ENCODE data around the gene FBXL14. TPM values are rescaled to one million over a fixed set of nuclear protein-coding genes. Genes with fewer than 3 reads are reported as not detected.

FBXL14 gene
- total and polyA plus RNA-seq, 3 experiments from 2014 or later: 20.5 to 30.4 (median 22.1) TPM

GRCh38 chr12:1595690-1596347, 1.4 kb upstream of the FBXL14 start:
- Histone ChIP-seq H3K9me3 (ENCODE audit: low read length) (no peaks in the 10 kb centered on the region), H3K36me3 (ENCODE audit: insufficient read depth, low read length) (no peaks in the 10 kb centered on the region), H3K27ac (ENCODE audit: low read depth, low read length) (no peak overlapping the region), H3K27me3 (ENCODE audit: insufficient read depth, low read length, poor library complexity, severe bottlenecking) (no peaks in the 10 kb centered on the region), H3K4me1 (ENCODE audit: insufficient read depth, low read length) (peaks cover 19% of the 10 kb centered on the region), H3K4me3 (ENCODE audit: low read length) (peak overlapping the region; percentile 72)
- ChIA-PET POLR2A (no interaction called here), CTCF (interaction anchor here (4.9 kb wide), 1 partner anchor 478 kb away, joined by 29 read pairs; no protein-coding TSS in a partner anchor)
- Mint-ChIP-seq H3K27ac (peak overlapping the region; percentile 86 to 98 (median 94)), H3K4me1 (peaks cover 37 to 42% (median 41%) of the 10 kb centered on the region in 3 donors), H3K4me3 (peak overlapping the region; percentile 86 to 95 (median 92)), H3K36me3 (peaks cover 0 to 25% (median 2%) of the 10 kb centered on the region in 3 donors), H3K9me3 (no peaks in the 10 kb centered on the region), H3K27me3 (peaks cover 0 to 4% of the 10 kb centered on the region in 2 donors)
- no peak for DNase-seq

GRCh38 chr12:1595026-1595561, 713 bp upstream of the FBXL14 start:
- peaks cover 26% of the 10 kb centered on the region for H3K4me1 ChIP-seq (ENCODE audit: insufficient read depth, low read length)
- POLR2A ChIA-PET: interaction anchor here (0.6 kb wide), 1 partner anchor 8 kb away, joined by 3 read pairs; no protein-coding TSS in a partner anchor
- Mint-ChIP-seq H3K27me3 (peaks cover 0 to 4% of the 10 kb centered on the region in 2 donors), H3K4me1 (peaks cover 43 to 45% (median 45%) of the 10 kb centered on the region in 3 donors), H3K36me3 (peaks cover 0 to 29% (median 2%) of the 10 kb centered on the region in 3 donors), H3K9me3 (no peaks in the 10 kb centered on the region), H3K4me3 (peak overlapping the region; percentile 86 to 95 (median 92)), H3K27ac (peak overlapping the region; percentile 90 to 98 (median 95))
- no peaks in the 10 kb centered on the region for H3K27me3 ChIP-seq (ENCODE audit: insufficient read depth, low read length, poor library complexity, severe bottlenecking)
- CTCF ChIA-PET: interaction anchor here (3.8 to 4.9 kb wide), 3 partner anchors 8 to 477 kb away, joined by 26 to 36 read pairs (median 29); no protein-coding TSS in a partner anchor
- H3K4me3 ChIP-seq (ENCODE audit: low read length): peak overlapping the region; percentile 72
- no peaks in the 10 kb centered on the region for H3K36me3 ChIP-seq (ENCODE audit: insufficient read depth, low read length)
- no peaks in the 10 kb centered on the region for H3K9me3 ChIP-seq (ENCODE audit: low read length)
- H3K27ac ChIP-seq (ENCODE audit: low read depth, low read length): peak overlapping the region; percentile 84
- DNase-seq: no peak

- peak overlapping the region in 3 of 8 donors; percentile 88 to 95 (median 89) for H3K27ac Mint-ChIP-seq
Observed at GRCh38 chr12:1594006-1594260, 448 bp downstream of the FBXL14 start.

GRCh38 chr12:1593174-1594005, 991 bp downstream of the FBXL14 start:
- no peaks in the 10 kb centered on the region for H3K9me3 ChIP-seq (ENCODE audit: low read length)
- H3K27me3 ChIP-seq (ENCODE audit: insufficient read depth, low read length, poor library complexity, severe bottlenecking): no peaks in the 10 kb centered on the region
- CTCF ChIA-PET: interaction anchor here (0.9 to 4.9 kb wide), 8 partner anchors 9 to 475 kb away, joined by 3 to 36 read pairs (median 14); no protein-coding TSS in a partner anchor
- H3K4me3 Mint-ChIP-seq: peak overlapping the region; percentile 86 to 98 (median 95)
- peaks cover 56 to 61% (median 61%) of the 10 kb centered on the region in 3 donors for H3K4me1 Mint-ChIP-seq
- H3K36me3 Mint-ChIP-seq: peaks cover 0 to 40% (median 6%) of the 10 kb centered on the region in 3 donors
- H3K27ac ChIP-seq (ENCODE audit: low read depth, low read length): peak overlapping the region; percentile 78
- H3K4me3 ChIP-seq (ENCODE audit: low read length): peak overlapping the region; percentile 95
- peak overlapping the region; percentile 88 to 97 (median 93) for H3K27ac Mint-ChIP-seq
- peaks cover 0 to 4% of the 10 kb centered on the region in 2 donors for H3K27me3 Mint-ChIP-seq
- no peaks in the 10 kb centered on the region for H3K36me3 ChIP-seq (ENCODE audit: insufficient read depth, low read length)
- POLR2A ChIA-PET: interaction anchor here (0.8 to 2.2 kb wide), 6 partner anchors 8 to 475 kb away, joined by 4 to 32 read pairs (median 5); no protein-coding TSS in a partner anchor
- peak; percentile 40 to 77 (median 62) for DNase-seq
- peaks cover 39% of the 10 kb centered on the region for H3K4me1 ChIP-seq (ENCODE audit: insufficient read depth, low read length)
- no peaks in the 10 kb centered on the region for H3K9me3 Mint-ChIP-seq

More at GRCh38 chr12:1594006-1594260, 448 bp downstream of the FBXL14 start:
- H3K9me3 ChIP-seq (ENCODE audit: low read length): no peaks in the 10 kb centered on the region
- POLR2A ChIA-PET: interaction anchor here (0.8 to 2.2 kb wide), 5 partner anchors 8 to 476 kb away, joined by 4 to 32 read pairs (median 5); no protein-coding TSS in a partner anchor
- H3K36me3 ChIP-seq (ENCODE audit: insufficient read depth, low read length): no peaks in the 10 kb centered on the region
- H3K27ac ChIP-seq (ENCODE audit: low read depth, low read length): peak overlapping the region; percentile 78
- H3K4me3 ChIP-seq (ENCODE audit: low read length): peak overlapping the region; percentile 95
- peaks cover 0 to 35% (median 2%) of the 10 kb centered on the region in 3 donors for H3K36me3 Mint-ChIP-seq
- H3K9me3 Mint-ChIP-seq: no peaks in the 10 kb centered on the region
- H3K4me1 Mint-ChIP-seq: peaks cover 51 to 56% (median 55%) of the 10 kb centered on the region in 3 donors
- H3K4me1 ChIP-seq (ENCODE audit: insufficient read depth, low read length): peaks cover 34% of the 10 kb centered on the region
- peak overlapping the region; percentile 86 to 98 (median 95) for H3K4me3 Mint-ChIP-seq
- DNase-seq: no peak
- no peaks in the 10 kb centered on the region for H3K27me3 ChIP-seq (ENCODE audit: insufficient read depth, low read length, poor library complexity, severe bottlenecking)
- peaks cover 0 to 4% of the 10 kb centered on the region in 2 donors for H3K27me3 Mint-ChIP-seq
- CTCF ChIA-PET: interaction anchor here (0.9 to 4.9 kb wide), 8 partner anchors 9 to 476 kb away, joined by 3 to 36 read pairs (median 14); no protein-coding TSS in a partner anchor

- H3K27ac Mint-ChIP-seq: peak overlapping the region; percentile 88 to 97 (median 93)
- POLR2A ChIA-PET: interaction anchor here (1.7 to 2.2 kb wide), 4 partner anchors 9 to 59 kb away, joined by 4 to 32 read pairs (median 8); no protein-coding TSS in a partner anchor
- no peaks in the 10 kb centered on the region for H3K36me3 ChIP-seq (ENCODE audit: insufficient read depth, low read length)
- peaks cover 0 to 45% (median 8%) of the 10 kb centered on the region in 3 donors for H3K36me3 Mint-ChIP-seq
- CTCF ChIA-PET: interaction anchor here (0.6 to 4.9 kb wide), 7 partner anchors 9 to 1155 kb away, joined by 3 to 36 read pairs (median 26); no protein-coding TSS in a partner anchor
- no peaks in the 10 kb centered on the region for H3K9me3 Mint-ChIP-seq
- DNase-seq: peak; percentile 30 to 81 (median 56)
- no peaks in the 10 kb centered on the region for H3K9me3 ChIP-seq (ENCODE audit: low read length)
- peaks cover 47% of the 10 kb centered on the region for H3K4me1 ChIP-seq (ENCODE audit: insufficient read depth, low read length)
- H3K27me3 Mint-ChIP-seq: peaks cover 0 to 4% of the 10 kb centered on the region in 2 donors
- peaks cover 64 to 69% (median 68%) of the 10 kb centered on the region in 3 donors for H3K4me1 Mint-ChIP-seq
- H3K4me3 ChIP-seq (ENCODE audit: low read length): peak overlapping the region; percentile 95
- H3K27me3 ChIP-seq (ENCODE audit: insufficient read depth, low read length, poor library complexity, severe bottlenecking): no peaks in the 10 kb centered on the region
- peak overlapping the region; percentile 86 to 98 (median 95) for H3K4me3 Mint-ChIP-seq
- peak overlapping the region; percentile 78 for H3K27ac ChIP-seq (ENCODE audit: low read depth, low read length)
Observed at GRCh38 chr12:1592444-1593173, 1.8 kb downstream of the FBXL14 start.

- no peaks in the 10 kb centered on the region for H3K36me3 ChIP-seq (ENCODE audit: insufficient read depth, low read length)
- Mint-ChIP-seq H3K4me3 (peak overlapping the region; percentile 86 to 98 (median 95)), H3K27ac (peak overlapping the region; percentile 45 to 95 (median 88)), H3K27me3 (peaks cover 0 to 4% of the 10 kb centered on the region in 2 donors), H3K4me1 (peaks cover 65 to 74% (median 71%) of the 10 kb centered on the region in 3 donors), H3K9me3 (no peaks in the 10 kb centered on the region), H3K36me3 (peaks cover 0 to 51% (median 9%) of the 10 kb centered on the region in 3 donors)
- ChIA-PET CTCF (interaction anchor here (2.7 to 4.9 kb wide), 4 partner anchors 8 to 473 kb away, joined by 26 to 36 read pairs (median 28); no protein-coding TSS in a partner anchor), POLR2A (no interaction called here)
- no peaks in the 10 kb centered on the region for H3K27me3 ChIP-seq (ENCODE audit: insufficient read depth, low read length, poor library complexity, severe bottlenecking)
- H3K4me1 ChIP-seq (ENCODE audit: insufficient read depth, low read length): peaks cover 52% of the 10 kb centered on the region
- no peak overlapping the region for H3K27ac ChIP-seq (ENCODE audit: low read depth, low read length)
- DNase-seq: no peak
- H3K9me3 ChIP-seq (ENCODE audit: low read length): no peaks in the 10 kb centered on the region
- H3K4me3 ChIP-seq (ENCODE audit: low read length): peak overlapping the region; percentile 72
Observed at GRCh38 chr12:1591543-1591942, 2.8 kb downstream of the FBXL14 start.

- CTCF ChIA-PET: interaction anchor here (1.0 to 4.9 kb wide), 4 partner anchors 12 to 473 kb away, joined by 4 to 36 read pairs (median 28); no protein-coding TSS in a partner anchor
- peak overlapping the region; percentile 38 for H3K4me3 ChIP-seq (ENCODE audit: low read length)
- POLR2A ChIA-PET: no interaction called here
- H3K4me1 ChIP-seq (ENCODE audit: insufficient read depth, low read length): peaks cover 52% of the 10 kb centered on the region
- no peaks in the 10 kb centered on the region for H3K27me3 ChIP-seq (ENCODE audit: insufficient read depth, low read length, poor library complexity, severe bottlenecking)
- Mint-ChIP-seq H3K36me3 (peaks cover 0 to 54% (median 9%) of the 10 kb centered on the region in 3 donors), H3K27ac (peak overlapping the region; percentile 24 to 88 (median 51)), H3K27me3 (peaks cover 0 to 4% of the 10 kb centered on the region in 2 donors), H3K9me3 (no peaks in the 10 kb centered on the region), H3K4me1 (peaks cover 63 to 71% (median 71%) of the 10 kb centered on the region in 3 donors), H3K4me3 (peak overlapping the region; percentile 74 to 96 (median 92))
- no peaks in the 10 kb centered on the region for H3K9me3 ChIP-seq (ENCODE audit: low read length)
- H3K36me3 ChIP-seq (ENCODE audit: insufficient read depth, low read length): no peaks in the 10 kb centered on the region
- H3K27ac ChIP-seq (ENCODE audit: low read depth, low read length): no peak overlapping the region
- peak in 4 of 5 donors; percentile 20 to 63 (median 44) for DNase-seq
Observed at GRCh38 chr12:1591034-1591433, 3.3 kb downstream of the FBXL14 start.

Data from CD8-positive, alpha-beta memory T cell (primary cell).